TTC549 (cell line): ENCODE measurements around the gene KPNA3.
"Not testable (repeated sequence)": the region's sequence is repeated elsewhere in the genome, so short reads cannot be mapped to it uniquely, and the experiment has no call there.

Source experiments
- FAIRE-seq: peaks from 2 replicates; lab custom pipeline; 2012; peaks lifted over from hg19 to GRCh38; lab: Jason Lieb, UNC

The KPNA3 gene

DNA sequence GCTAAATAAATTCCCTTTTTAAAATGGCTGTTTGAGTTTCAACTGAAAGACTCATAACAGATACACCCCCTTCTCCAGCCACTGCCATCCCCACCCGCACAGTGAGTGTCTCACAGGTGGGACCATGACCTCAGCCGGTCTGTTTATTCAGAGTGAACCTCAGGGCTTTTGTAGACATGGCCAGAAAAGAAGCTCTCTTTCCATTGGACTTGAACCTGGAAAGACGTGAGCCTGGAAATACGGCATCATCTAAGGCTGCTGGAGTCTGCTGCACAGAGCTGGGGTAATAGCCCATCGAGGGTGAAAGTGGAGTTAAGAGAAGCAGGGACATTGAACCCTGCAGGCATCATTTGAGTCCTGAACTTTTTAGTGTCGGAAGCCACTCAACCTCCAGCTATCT lies 15.2 kb upstream of the KPNA3 start:
- FAIRE-seq = no peak

DNA sequence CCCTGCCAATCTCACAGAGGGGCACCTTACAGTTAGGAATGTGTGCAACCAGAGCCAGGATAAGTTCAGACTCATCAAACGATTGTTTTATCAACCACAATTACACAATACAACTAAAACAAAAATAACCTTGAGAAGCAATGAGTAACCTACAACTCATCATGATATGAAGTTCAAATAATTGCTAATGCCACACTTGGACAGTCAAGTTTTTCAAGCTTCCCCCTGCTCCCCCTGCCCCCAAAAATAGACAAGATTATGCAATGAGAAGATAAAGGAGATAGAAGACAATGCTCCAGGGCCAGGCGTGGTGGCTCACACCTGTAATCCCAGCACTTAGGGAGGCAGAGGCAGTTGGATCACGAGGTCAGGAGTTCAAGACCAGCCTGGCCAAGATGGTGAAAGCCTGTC lies 13.6 kb upstream of the KPNA3 start:
- FAIRE-seq = no peak

- FAIRE-seq = not testable (repeated sequence)
Measured at GRCh38 chr13:49803047-49803446, 10.6 kb upstream of the KPNA3 start.

DNA sequence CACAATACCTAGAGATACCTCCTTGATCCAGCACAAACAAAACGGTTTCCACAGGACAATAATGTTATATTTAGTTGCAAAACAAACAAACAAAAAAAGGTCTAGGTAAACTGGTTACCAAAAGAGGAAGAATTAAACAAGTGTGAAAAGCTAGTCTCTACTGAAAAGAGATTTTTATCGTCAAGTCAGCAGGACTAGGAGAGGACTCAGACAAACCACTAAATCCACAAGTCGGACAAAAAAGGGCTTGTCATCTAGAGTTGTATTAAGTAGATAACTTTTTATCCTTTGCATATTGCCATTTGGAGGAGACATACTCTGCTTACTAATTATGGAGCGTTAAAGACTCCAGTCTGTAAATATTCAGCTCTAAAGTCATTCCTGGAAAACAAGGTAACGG lies 9.9 kb upstream of the KPNA3 start:
- FAIRE-seq = no peak

GRCh38 chr13:49791711-49792549 lies 552 bp downstream of the KPNA3 start:
- no peak for FAIRE-seq

- no peak for FAIRE-seq
Measured at GRCh38 chr13:49791315-49791710, 1.2 kb downstream of the KPNA3 start.

DNA sequence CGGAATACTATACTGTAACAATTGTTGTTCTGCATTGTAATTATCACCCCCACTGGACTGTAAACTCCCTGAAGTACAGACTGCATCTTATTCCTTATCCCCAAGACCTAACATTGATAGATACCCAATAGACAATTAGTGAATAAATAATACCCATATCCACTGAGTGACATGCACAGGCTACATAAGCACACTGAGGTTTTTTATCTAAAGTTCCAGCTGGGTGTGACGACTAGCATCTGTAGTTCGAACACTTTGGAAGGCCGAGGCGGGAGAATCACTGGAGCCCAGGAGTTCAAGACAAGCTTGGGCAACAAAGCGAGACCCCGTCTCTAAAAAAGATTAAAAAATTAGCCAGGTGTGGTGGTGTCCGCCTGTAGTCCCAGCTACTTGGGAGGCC lies 2.5 kb downstream of the KPNA3 start:
- no peak for FAIRE-seq

GRCh38 chr13:49786401-49787008 lies 6.0 kb downstream of the KPNA3 start:
- FAIRE-seq = no peak

DNA sequence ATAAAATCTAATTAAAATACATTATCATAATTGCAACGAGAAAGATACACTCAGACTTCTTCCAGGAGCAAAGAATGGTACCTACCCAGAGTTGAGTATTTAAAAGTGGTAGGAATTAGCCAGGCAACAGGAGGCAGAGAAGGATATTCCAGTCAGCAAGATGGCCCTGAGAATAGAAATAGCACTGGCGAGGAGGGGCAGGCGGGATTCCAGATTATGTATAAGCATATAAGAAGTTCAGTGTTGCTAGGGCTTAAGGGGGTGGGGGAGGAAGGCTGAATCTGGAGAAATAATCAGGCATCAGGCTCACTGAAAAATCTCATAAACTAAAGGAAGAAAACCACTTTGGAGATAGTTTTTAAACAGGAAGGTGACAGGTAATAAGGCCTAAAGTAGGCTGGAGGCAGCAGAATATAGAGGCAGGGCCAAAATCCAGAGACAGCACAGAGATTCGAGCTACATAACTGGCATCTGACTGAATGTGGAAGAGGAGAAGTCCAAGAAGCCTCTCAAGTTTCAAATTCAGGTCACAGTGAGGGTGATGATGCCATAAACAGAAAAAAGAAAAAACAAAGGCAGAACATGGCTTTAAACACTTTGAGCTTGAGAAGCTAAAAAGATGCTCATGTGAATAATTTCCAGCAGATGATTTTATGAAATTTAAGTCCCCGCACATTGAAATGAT lies 7.5 kb downstream of the KPNA3 start:
- no peak for FAIRE-seq

DNA sequence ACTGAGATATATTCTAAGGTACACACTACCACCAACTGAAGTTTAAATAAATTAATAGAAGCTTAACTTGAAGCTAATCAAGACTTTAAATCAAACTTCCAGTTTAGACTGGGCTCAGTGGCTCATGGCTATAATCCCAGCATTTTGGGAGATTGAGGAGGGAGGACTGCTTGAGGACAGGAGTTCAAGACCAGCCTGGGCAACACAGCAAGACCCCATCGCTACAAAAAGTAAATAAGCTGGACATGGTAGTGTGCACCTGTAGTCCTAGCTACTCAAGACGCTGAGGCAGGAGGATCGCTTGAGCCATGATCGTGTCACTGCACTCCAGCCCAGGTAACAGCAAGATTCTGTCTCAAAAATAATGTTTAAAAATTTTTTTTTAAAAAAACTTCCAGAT lies 8.6 kb downstream of the KPNA3 start:
- FAIRE-seq = no peak

DNA sequence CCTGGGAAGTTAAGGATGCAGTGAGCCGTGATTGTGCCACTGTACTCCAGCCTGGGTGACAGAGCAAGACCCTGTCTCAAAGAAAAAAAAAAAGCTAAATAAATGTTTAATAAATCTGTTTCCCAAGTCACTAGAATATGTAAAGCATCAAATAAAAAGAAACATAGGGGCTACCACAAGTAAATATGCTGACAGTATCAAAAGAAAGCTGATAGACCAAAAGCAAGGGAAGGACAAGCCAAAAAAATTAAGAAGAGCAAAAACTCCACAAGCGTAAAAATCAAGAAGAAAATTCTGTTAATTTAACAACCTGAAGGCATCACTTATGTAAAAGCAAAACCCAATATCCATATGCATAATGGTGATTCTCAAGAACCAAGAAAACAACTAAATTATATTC lies 9.7 kb downstream of the KPNA3 start:
- no peak for FAIRE-seq

- no peak for FAIRE-seq
Measured at GRCh38 chr13:49781806-49782205, 10.7 kb downstream of the KPNA3 start.

DNA sequence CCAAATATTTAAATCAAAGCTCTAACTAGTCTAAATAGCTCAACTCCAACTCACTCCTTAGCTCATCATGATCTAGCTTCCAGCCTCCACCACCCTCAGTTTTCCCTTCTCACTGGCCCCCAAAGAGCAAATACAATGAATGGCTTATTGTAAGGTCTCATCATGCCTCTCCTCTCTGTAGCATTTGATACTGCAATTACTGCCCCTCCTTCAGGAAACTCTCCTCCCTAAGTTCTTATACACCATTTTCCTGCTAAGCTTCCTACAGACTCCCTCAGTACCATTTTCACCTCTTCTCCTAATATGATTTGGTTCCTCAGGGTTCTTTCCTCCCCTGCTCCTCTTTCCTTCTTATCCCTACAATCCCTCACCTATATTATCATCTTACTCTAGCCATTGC lies 12.8 kb downstream of the KPNA3 start:
- no peak for FAIRE-seq

DNA sequence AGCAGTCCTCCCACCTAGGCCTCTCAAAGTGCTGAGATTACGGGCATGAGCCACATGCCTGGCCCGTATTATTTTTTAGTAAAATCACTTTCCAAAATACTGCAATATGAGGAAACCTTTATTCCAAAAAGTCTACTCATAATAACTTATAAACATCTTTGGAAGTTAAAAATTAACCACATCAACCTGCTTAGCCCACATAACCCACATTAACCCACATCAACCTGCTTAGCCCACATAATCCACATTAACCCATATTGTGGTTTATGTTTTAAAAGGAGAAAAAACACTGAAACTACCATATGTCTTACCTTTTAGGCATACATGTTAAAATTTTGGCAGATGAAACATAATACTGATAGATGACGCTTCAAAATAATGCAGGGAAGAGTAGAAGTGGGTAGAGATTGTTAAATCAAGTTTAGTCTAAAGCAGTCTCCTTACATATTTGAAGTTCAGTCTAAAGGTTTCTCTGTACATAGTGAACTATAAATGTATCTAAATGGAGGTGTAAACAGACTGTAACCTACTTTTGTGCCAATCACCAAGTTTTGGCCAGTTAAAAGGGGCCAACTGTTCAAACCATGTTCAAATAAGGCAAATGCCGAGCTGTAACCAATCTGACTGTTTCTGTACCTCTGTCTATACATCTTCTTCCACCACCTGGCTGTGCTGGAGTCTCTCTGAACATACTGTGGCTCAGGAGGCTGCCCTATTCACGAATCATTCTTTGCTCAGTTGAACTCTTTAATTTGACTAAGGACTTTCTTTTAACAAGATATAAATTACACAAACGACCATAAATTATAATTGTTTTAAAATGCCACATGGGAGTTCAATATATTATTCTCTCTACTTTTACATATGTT lies 14.5 kb downstream of the KPNA3 start:
- FAIRE-seq = no peak

- FAIRE-seq = no peak
Measured at GRCh38 chr13:49776871-49777270, 15.6 kb downstream of the KPNA3 start.

DNA sequence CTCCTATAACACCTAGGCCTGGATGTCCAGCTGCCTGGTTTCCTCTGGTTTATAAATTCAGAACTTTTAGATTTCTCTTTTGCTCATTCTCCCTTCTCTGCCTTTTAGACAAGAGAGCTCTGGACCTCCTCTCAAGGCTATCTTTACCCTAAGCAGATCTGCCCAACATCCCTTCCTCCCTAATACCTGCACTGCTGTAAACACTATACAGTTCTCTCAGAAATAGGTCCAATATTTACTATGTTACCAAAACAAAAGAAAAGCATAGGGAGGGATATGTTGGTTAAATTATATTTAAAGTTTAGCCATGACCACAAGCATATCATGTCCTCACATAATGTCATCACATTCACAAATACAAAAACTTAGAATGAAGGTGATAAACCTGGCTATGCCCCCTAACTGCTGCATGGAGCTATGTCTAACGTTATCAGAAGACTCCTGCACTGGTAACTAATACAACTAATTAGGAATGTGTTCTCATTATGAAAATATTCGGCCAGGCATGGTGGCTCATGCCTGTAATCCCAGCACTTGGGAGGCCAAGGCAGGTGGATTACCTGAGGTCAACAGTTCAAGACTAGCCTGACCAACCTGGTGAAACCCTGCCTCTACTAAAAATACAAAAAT lies 18.0 kb downstream of the KPNA3 start:
- FAIRE-seq = no peak

- no peak for FAIRE-seq
Measured at GRCh38 chr13:49772828-49773227, 19.7 kb downstream of the KPNA3 start.

DNA sequence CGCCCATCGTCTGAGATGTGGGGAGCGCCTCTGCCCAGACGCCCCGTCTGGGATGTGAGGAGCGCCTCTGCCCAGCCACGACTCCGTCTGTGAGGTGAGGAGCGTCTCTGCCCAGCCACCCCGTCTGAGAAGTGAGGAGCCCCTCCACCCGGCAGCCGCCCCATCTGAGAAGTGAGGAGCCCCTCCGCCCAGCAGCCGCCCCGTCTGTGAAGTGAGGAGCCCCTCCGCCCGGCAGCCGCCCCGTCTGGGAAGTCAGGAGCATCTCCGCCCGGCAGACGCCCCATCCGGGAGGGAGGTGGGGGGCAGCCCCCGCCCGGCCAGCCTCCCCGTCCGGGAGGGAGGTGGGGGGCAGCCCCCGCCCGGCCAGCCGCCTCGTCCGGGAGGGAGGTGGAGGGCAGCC lies 30.7 kb downstream of the KPNA3 start:
- not testable (repeated sequence) for FAIRE-seq

DNA sequence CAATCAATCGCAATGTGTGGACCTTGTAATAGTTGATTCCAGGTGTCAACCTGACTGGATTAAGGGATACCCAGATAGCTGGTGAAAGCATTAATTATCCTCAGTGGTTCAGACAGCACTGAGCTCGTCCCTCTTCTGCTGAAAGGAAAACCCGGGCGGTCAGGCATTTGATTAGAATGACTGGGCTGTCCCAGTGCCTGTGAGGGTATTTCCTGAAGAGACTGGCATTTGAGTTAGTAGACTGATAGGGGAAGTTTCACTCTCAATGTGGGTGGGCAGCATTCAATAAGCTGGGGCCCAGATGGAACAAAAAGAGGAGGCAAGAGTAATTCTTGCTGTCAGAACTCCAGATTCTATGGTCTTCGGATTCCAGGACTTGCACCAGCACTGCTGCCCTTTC lies 31.9 kb downstream of the KPNA3 start:
- FAIRE-seq = no peak

DNA sequence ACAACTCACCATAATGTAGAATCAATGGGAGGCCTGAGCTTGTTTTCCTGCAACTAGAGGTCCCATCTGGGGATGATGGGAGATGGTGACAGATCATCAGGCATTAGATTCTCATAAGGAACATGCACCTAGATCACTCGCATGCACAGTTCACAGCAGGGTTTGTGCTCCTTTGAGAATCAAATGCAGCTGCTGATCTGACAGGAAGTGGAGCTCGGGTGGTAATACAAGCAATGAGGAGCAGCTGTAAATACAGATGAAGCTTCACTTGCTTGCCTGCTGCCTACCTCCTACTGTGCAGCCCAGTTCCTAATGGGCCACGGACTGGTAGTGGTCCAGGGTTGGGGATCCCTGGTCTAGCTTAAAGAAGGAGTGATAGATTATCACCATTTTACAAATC lies 33.0 kb downstream of the KPNA3 start:
- no peak for FAIRE-seq

GRCh38 chr13:49756263-49756662 lies 36.2 kb downstream of the KPNA3 start:
- no peak for FAIRE-seq

- FAIRE-seq = no peak
Measured at GRCh38 chr13:49754146-49754545, 38.3 kb downstream of the KPNA3 start.
